GM12892 (cell line): ENCODE measurements around the gene LY6G6F.

Source experiments
- POLR2A ChIP-seq: IDR thresholded peaks from 2 replicates; pipeline ENCODE4 v1.6.1; 2011; ENCODE audit warnings: low read depth, low read length, control low read depth
- TAF1 ChIP-seq: IDR thresholded peaks from 2 replicates; pipeline ENCODE4 v1.6.1; 2011; ENCODE audit warnings: low read depth, mild to moderate bottlenecking, control low read depth, low read length, borderline replicate concordance

- no peak for TF ChIP-seq POLR2A
- no peak for TF ChIP-seq TAF1
Observed at GRCh38 chr6:31718265-31718664, 11.6 kb downstream of the LY6G6F start.
